Glomerular endothelial cell (primary cell): ENCODE results near the gene CAMK2D. TPM values are rescaled to one million over a fixed set of nuclear protein-coding genes. Genes with fewer than 3 reads are reported as not detected.
A peak's percentile ranks its signal among the peaks of the same experiment; 100 is the strongest.

Experiments
- DNase-seq: peaks from one replicate; pipeline ENCODE4 v3.0.0-alpha.2; 2011; ENCODE audit warnings: low read depth, low spot score; ENCODE audit errors: extremely low read depth
- total RNA-seq: library from RNA; depleted of rRNA; stranded (reverse); fragments of >200 nt; gene quantifications from 2 replicates; pipeline ENCODE4 v1.2.3, GENCODE V29; 2015

CAMK2D gene
- total RNA-seq, 1 donor from 2014 or later: 24.1 TPM

GRCh38 chr4:113450295-113451080 lies 311.1 kb downstream of the CAMK2D start:
- DNase-seq: no peak

DNA sequence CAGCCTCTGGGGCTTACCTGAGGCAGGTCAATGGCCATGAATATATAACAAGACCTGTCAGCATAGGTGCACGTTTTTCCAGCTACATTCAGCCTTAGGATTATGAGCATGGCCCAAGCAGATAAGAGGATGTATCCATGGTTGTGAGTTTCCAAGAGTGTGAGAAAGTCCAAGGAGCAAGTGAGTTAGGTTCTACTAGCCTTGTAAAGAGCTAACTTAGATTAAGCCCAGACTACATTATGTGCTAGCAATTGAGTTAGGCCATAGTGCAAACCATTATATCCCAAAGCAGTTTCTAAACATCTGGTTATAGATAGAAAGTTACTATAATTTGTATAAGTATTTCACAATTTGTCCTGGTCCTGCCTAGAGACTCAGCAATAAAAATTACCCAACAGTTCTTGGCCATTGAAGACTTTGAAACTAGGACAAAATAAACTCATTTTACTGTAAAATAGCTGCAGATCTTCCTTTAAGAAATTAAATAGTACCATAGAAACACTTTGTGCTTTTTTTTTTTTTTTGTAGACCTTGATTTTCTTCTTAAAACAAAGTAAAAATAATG lies 312.0 kb downstream of the CAMK2D start:
- no peak for DNase-seq

DNA sequence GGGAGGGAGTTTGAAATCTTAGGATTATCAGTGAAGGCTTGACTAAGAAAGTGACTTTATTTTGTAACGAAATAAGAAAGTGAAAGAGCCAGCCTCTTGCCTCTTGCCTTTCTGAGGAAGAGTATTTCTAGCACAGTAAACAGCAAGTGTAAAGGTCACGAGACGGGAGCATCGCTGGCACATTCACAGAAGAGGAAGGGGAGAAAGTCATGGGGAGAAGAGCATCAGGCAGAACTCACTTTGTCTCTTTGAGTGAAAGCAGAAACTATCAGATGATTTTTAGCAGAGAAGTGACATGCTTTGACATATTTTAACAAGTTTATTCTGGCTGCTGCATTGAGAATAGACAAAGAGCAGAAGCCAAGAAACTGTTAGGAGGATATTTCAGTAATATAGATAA lies 313.8 kb downstream of the CAMK2D start:
- no peak for DNase-seq

DNA sequence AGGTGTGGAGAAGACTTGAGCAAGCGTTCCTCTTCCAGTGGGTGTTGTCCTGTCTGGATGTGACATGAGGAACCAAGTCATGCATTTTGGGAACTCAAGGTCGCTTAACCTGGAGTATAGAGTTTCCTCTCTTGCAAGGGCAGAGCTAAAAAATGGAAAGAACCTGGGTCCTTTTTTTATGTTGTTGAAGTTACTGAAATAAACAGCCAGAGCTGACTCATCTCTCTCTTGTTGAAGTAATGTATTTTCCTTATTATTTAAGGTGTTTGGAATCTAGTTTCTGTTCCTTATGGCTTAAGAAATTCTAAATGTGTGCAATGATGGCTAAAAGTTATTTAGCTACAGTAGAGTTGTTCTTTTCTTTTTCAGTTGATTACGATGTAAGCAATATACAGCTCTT lies 314.5 kb downstream of the CAMK2D start:
- DNase-seq: no peak

DNA sequence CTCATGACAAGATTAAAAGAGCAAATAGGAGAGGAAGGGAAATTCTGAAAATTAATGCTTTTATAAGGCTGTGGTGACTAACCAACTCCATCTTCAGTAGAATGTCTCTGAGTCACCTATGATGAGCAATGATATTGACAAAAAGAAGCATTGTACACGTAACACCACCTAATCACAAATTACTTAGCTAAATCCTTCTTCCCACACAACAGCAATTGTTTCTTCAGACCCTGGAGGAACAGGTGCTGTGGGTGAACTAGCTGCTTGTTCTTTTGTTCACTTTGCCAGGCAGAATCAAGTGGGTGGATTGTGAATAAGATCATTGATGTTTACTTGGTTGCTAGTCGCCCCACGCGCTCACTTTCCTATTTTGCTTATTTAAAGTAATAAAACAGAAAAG lies 315.5 kb downstream of the CAMK2D start:
- no peak for DNase-seq

DNA sequence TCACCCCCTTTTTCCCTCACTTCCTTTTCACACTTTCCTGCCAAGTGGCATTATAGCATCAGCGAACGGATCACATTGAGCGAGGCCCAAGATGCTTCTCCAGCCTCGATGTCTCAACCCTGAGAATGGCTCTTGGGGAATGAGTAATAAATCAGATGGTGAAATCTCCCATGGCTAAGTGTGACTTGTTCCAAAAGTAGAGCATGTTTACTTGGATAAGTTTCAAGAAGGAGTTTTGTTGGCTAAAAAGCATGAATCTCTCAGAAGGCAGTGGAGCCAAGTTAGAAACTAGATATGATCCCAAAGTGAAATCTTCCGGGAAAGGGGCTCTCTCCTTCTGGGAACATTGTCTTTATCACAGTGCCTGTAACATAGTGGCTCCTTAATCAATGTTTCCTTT lies 316.3 kb downstream of the CAMK2D start:
- DNase-seq: no peak

DNA sequence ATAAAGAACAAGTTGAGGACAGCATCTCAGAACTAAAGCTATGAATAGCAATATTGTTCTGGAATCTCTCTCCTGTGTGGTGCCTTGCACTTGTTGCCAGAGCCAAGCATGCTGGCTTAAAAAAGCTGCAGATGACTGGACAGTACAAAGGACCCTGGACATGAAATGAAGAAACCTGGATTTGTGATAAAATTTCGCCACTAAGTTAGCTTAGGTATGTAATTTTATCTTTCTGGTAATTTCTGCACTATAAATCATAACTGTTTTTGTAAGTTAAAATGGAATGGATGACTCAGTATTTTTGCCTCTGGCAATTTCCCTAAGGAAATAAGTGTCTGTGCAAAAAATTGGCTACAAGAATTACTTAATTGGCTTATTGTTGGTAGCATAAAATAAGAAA lies 317.2 kb downstream of the CAMK2D start:
- DNase-seq: no peak

- no peak for DNase-seq
These were observed 318.7 kb downstream of the CAMK2D start for GRCh38 chr4:113442826-113443225.

DNA sequence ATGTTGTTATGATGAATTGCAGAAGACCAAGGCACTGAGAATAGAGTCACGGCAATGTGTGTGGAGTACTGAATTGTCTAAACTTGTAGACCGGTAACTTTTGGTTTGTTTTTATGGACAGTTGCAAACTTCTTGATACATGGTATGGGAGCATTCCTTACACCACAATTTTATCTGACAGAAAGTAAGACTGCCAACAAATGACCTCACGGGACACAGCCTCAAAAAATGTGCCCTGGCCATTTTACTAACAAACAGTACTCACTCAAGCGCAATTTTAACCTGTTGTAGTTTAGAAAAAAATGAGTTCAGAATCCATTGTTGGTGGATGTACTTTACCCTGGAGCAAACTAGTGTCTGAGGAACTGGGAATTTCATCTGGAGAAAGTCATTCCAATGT lies 321.2 kb downstream of the CAMK2D start:
- no peak for DNase-seq

DNA sequence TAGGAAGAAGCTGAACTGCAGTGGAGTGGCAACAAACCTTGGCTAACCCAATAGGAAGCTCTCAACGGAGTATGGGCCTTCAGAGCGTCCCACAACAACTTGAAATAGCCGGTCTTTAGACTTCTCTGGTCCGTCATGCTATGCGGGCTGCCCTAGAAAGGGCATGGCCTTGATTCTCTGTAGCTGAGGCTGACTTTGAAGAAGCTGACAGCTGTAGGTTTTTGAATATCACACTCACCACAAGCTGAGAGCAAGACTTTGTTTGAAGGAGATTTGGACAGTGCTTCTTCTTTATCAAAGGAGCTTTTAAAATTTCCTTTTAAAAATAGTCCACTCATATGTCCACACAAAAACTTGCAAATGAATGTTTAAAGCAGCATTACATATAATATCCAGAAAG lies 322.9 kb downstream of the CAMK2D start:
- no peak for DNase-seq

DNA sequence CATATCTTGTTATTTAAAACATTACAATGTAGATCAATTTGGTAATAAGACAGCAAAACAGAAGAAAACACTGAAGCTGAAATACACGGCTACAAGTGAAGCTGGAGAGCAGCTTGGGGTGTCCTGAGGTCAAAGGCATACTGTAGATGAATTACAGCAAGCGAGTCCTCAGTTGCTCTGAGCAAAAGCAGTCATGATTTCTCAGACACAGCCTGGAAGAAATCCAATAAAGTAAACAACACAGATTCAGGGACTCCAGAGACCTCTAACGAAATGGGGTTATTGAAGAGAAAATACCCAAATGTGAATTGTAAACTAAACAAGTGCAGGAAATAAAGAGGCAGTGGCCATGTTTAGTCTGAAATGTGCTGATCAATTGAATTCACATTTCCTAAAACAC lies 324.4 kb downstream of the CAMK2D start:
- DNase-seq: no peak

GRCh38 chr4:113436360-113436759 lies 325.2 kb downstream of the CAMK2D start:
- DNase-seq: no peak

DNA sequence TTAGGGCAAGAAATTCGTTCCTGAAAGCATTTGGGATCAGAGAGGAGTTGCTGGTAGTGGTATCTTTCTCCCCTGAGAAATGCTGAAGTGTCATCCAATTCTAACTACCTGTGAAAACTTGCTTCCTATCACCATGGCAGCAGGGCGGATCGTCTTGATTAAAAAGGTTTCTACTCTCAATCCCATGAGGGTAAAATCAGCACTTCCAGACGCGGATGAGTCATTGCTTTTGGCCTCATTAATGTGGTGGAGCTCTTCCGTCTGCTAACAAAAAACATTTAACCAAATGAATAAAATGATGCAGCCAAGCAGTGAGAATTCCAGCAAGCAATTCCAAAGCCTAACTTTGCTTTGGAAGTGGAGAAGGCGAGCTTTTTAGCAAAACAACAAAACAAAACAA lies 325.6 kb downstream of the CAMK2D start:
- DNase-seq: peak; percentile 82

DNA sequence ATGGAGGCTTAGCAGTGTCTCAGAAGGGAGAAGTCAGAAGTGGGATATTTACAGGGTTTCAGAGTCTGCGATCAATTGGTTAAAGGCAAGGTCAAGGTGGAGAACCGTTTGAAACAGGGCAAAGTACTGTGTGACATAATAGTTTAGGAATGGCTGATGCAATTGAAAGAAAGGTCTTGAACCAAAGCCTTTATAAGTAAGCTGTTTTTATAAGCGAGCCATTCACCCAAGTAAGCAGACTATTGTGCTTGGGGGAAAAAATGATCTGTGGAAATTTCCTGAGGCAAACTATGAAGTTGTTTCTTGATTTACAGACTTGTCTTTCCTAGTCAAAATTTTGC lies 327.3 kb downstream of the CAMK2D start:
- DNase-seq: no peak

DNA sequence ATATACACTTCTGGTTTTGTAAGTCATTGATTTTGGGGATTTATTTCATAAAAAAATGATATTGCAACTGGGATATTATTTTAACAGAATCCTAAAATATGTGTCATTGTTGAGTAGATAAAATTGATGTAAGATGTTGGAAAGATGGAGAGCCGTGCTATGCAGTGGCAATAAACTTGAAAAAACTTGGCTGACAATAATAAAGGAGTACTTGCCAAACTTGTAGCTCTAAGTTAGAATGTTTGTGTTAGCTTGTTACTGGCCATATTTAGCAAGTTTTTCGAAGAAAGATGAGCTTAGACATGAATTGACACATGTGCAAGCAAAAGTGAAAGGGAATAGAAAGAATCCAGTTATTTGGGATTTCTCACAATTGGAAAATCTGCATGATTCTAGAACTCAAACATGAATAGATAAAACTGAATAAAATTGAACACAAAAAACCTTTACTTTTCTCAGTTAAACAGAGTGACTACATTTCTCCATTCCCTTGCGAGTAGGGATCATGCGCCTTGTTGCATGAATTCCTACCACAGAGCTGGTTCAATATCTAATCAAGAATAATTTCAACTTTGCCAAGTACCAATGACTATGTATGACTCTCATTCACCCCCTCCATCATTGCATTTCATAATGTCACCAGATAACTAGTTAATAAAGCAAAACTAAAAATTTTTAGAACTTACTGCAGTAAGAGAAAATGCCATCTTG lies 327.8 kb downstream of the CAMK2D start:
- DNase-seq: no peak

- DNase-seq: no peak
These were observed 328.4 kb downstream of the CAMK2D start for GRCh38 chr4:113433116-113433515.

GRCh38 chr4:113423631-113424030 lies 337.9 kb downstream of the CAMK2D start:
- no peak for DNase-seq

GRCh38 chr4:113420938-113421337 lies 340.6 kb downstream of the CAMK2D start:
- DNase-seq: no peak

DNA sequence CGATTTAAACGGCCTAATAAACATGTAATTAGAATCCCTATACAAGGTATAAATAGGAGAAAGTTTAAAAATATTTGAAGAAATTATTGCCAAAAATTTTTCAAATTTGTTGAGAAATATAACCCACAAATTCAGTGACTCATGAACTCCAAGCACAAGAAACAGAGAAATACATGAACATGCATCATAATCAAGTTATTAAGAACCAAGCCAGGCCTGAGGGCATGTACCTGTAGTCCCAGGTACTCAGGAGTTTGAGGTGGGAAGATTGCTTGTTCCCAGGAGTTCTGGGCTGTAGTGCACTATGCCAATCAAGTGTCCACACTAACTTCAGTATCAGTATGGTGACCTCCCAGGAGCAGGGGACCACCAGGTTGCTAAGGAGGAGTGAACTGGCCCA lies 341.9 kb downstream of the CAMK2D start:
- no peak for DNase-seq

- no peak for DNase-seq
These were observed 350.0 kb downstream of the CAMK2D start for GRCh38 chr4:113411496-113411938.

- DNase-seq: no peak
These were observed 350.9 kb downstream of the CAMK2D start for GRCh38 chr4:113410686-113411085.

GRCh38 chr4:113409181-113409580 lies 352.4 kb downstream of the CAMK2D start:
- DNase-seq: no peak
